PC-9 (cell line): ENCODE measurements around the gene BTNL8. TPM values are rescaled to one million over a fixed set of nuclear protein-coding genes. Genes with fewer than 3 reads are reported as not detected.
A peak's percentile ranks its signal among the peaks of the same experiment; 100 is the strongest.

ENCODE experiments used
- BruUV-seq: library from RNA; stranded (reverse); fragments of 400-500 nt; replicated peaks from 2 replicates; lab custom pipeline; 2021; lab: Mats Ljungman, UMichigan
- CTCF ChIA-PET: fragments of 300-600 bp; sonication (Branson Sonifier 250); formaldehyde crosslinking; loops from one replicate; lab custom pipeline; 2022; ENCODE audit warnings: antibody characterized with exemption; lab: Charles Lee
- POLR2A ChIA-PET: fragments of 300-600 bp; sonication (Branson Sonifier 250); formaldehyde crosslinking; loops from one replicate; lab custom pipeline; 2022; ENCODE audit warnings: antibody characterized with exemption; ENCODE audit not compliant: unreplicated experiment; lab: Charles Lee
- DNase-seq, 2 experiments: peaks; one replicate each; pipeline versions ENCODE4 v3.0.0 to v3.0.0-alpha.2; 2015 to 2022; ENCODE audit warnings: mixed read lengths in 1 of 2
- H2AFZ ChIP-seq: fragments of 200-600 bp; sonication (generic); 2 replicates; pipeline ENCODE4 v1.8.1; 2017; ENCODE audit warnings: antibody characterized with exemption
- H3F3A ChIP-seq: fragments of 200-600 bp; sonication (generic); 2 replicates; pipeline ENCODE4 v1.8.1; 2017; ENCODE audit warnings: antibody characterized with exemption, mild to moderate bottlenecking, low read depth; ENCODE audit not compliant: insufficient read depth
- H3K27ac ChIP-seq: fragments of 200-600 bp; sonication (generic); 2 replicates; pipeline ENCODE4 v1.6.1; 2016; ENCODE audit warnings: mixed run types
- H3K27me3 ChIP-seq: fragments of 200-600 bp; sonication (generic); 2 replicates; pipeline ENCODE4 v1.6.1; 2016; ENCODE audit warnings: low read depth, mixed run types; ENCODE audit not compliant: insufficient read depth
- H3K36me3 ChIP-seq: fragments of 200-600 bp; sonication (generic); 2 replicates; pipeline ENCODE4 v1.6.1; 2016; ENCODE audit warnings: low read depth, mixed run types
- H3K4me1 ChIP-seq: fragments of 200-600 bp; sonication (generic); replicated peaks from 2 replicates; pipeline ENCODE4 v1.6.1; 2016; ENCODE audit warnings: mixed run types; ENCODE audit not compliant: insufficient read depth
- H3K4me2 ChIP-seq: fragments of 200-600 bp; sonication (generic); 2 replicates; pipeline ENCODE4 v1.6.1; 2017; ENCODE audit warnings: mixed run types
- H3K4me3 ChIP-seq: fragments of 200-600 bp; sonication (generic); 2 replicates; pipeline ENCODE4 v1.6.1; 2016; ENCODE audit warnings: mixed run types
- H3K79me2 ChIP-seq: fragments of 200-600 bp; sonication (generic); 2 replicates; pipeline ENCODE4 v1.6.1; 2017; ENCODE audit warnings: low read depth, mixed run types
- H3K9me2 ChIP-seq: fragments of 200-600 bp; sonication (generic); 2 replicates; pipeline ENCODE4 v1.8.1; 2017; ENCODE audit warnings: mild to moderate bottlenecking; ENCODE audit not compliant: insufficient read depth
- H3K9me3 ChIP-seq: fragments of 200-600 bp; sonication (generic); 2 replicates; pipeline ENCODE4 v1.8.1; 2016; ENCODE audit warnings: low read depth; ENCODE audit not compliant: insufficient read depth
- H4K20me1 ChIP-seq: fragments of 200-600 bp; sonication (generic); 2 replicates; pipeline ENCODE4 v1.8.1; 2017; ENCODE audit not compliant: insufficient read depth
- CTCF ChIP-seq: fragments of 200-600 bp; sonication (generic); conservative IDR thresholded peaks from 2 replicates; pipeline ENCODE4 v1.6.1; 2017; ENCODE audit warnings: mixed run types, antibody characterized with exemption, mild to moderate bottlenecking, moderate library complexity
- EZH2 ChIP-seq: fragments of 200-600 bp; sonication (generic); IDR thresholded peaks from 2 replicates; pipeline ENCODE4 v1.8.0; 2017; ENCODE audit warnings: antibody characterized with exemption, low read depth
- intact Hi-C: fragments of 100-400 bp; cut with micrococcal nuclease; formaldehyde crosslinking; loops from one replicate; pipeline ENCODE4 v1.10.0; 2022; ENCODE audit not compliant: unreplicated experiment
- total RNA-seq: library from RNA; stranded (reverse); gene quantifications from 2 replicates; pipeline ENCODE4 v1.2.3, GENCODE V29; 2021

Gene BTNL8
- total RNA-seq, 1 experiment from 2014 or later = not detected

GRCh38 chr5:180872419-180872818 lies 26.5 kb upstream of the BTNL8 start:
- CTCF ChIA-PET = no interaction called here
- no peak for TF ChIP-seq CTCF
- TF ChIP-seq EZH2 = no peak
- H4K20me1 ChIP-seq = no peaks in the 10 kb centered on the region
- no peak overlapping the region for H3K4me2 ChIP-seq
- H3K27ac ChIP-seq = no peak overlapping the region
- no peaks in the 10 kb centered on the region for H3K9me3 ChIP-seq
- no peaks in the 10 kb centered on the region for H3K27me3 ChIP-seq
- H3K36me3 ChIP-seq = no peaks in the 10 kb centered on the region
- no peaks in the 10 kb centered on the region for H3K9me2 ChIP-seq
- H3K79me2 ChIP-seq = no peaks in the 10 kb centered on the region
- no peak overlapping the region for H2AFZ ChIP-seq
- DNase-seq = no peak
- POLR2A ChIA-PET = no interaction called here
- no peak overlapping the region for H3K4me3 ChIP-seq
- H3F3A ChIP-seq = no peaks in the 10 kb centered on the region
- no TSS peak for BruUV-seq
- no peaks in the 10 kb centered on the region for H3K4me1 ChIP-seq
- intact Hi-C loops = no loop called here

GRCh38 chr5:180873615-180874520 lies 25.1 kb upstream of the BTNL8 start:
- Histone ChIP-seq H3K4me1 (no peaks in the 10 kb centered on the region), H3K9me3 (no peaks in the 10 kb centered on the region), H3K36me3 (no peaks in the 10 kb centered on the region), H3K4me2 (no peak overlapping the region), H4K20me1 (no peaks in the 10 kb centered on the region), H3K27ac (no peak overlapping the region), H3K27me3 (no peaks in the 10 kb centered on the region), H3F3A (no peaks in the 10 kb centered on the region), H3K9me2 (no peaks in the 10 kb centered on the region), H3K4me3 (no peak overlapping the region), H2AFZ (no peak overlapping the region), H3K79me2 (no peaks in the 10 kb centered on the region)
- no TSS peak for BruUV-seq
- POLR2A ChIA-PET = no interaction called here
- CTCF ChIA-PET = no interaction called here
- no peak for TF ChIP-seq EZH2
- no peak for TF ChIP-seq CTCF
- DNase-seq = peak; percentile 25 to 45
- intact Hi-C loops = no loop called here

- Histone ChIP-seq H2AFZ (no peak overlapping the region), H4K20me1 (no peaks in the 10 kb centered on the region), H3K27me3 (no peaks in the 10 kb centered on the region), H3K9me2 (no peaks in the 10 kb centered on the region), H3K27ac (no peak overlapping the region), H3F3A (no peaks in the 10 kb centered on the region), H3K79me2 (no peaks in the 10 kb centered on the region), H3K9me3 (no peaks in the 10 kb centered on the region), H3K4me3 (no peak overlapping the region), H3K4me2 (no peak overlapping the region), H3K36me3 (no peaks in the 10 kb centered on the region), H3K4me1 (no peaks in the 10 kb centered on the region)
- intact Hi-C loops = no loop called here
- no peak for TF ChIP-seq EZH2
- TF ChIP-seq CTCF = no peak
- no TSS peak for BruUV-seq
- ChIA-PET CTCF (no interaction called here), POLR2A (no interaction called here)
- DNase-seq = no peak
These were observed 24.0 kb upstream of the BTNL8 start for GRCh38 chr5:180874804-180875582.
